DND-41 (cell line): ENCODE results near the gene GRM7.

Source experiments
- ATAC-seq: fragments of 200-7000 bp; cut with Tn5 transposase; 3 replicates; pipeline ENCODE4 v1.9.1; 2021; ENCODE audit warnings: low read depth; ENCODE audit not compliant: insufficient read depth
- DNase-seq: peaks from one replicate; pipeline ENCODE4 v3.0.0-alpha.2; 2020
- H2AFZ ChIP-seq: 2 replicates; pipeline ENCODE4 v1.6.0; 2012; ENCODE audit warnings: low read depth, low read length
- H3K27ac ChIP-seq: 2 replicates; pipeline ENCODE4 v1.5.1; 2012; ENCODE audit warnings: low read length, inconsistent platforms
- H3K27me3 ChIP-seq: fragments of 200-600 bp; sonication (generic); 2 replicates; pipeline ENCODE4 v1.6.0; 2012; ENCODE audit warnings: low read length, mild to moderate bottlenecking, inconsistent platforms; ENCODE audit not compliant: insufficient read depth, poor library complexity
- H3K36me3 ChIP-seq: 2 replicates; pipeline ENCODE4 v1.5.1; 2012; ENCODE audit warnings: low read length, inconsistent platforms; ENCODE audit not compliant: insufficient read depth
- H3K4me1 ChIP-seq: 2 replicates; pipeline ENCODE4 v1.5.1; 2012; ENCODE audit warnings: mild to moderate bottlenecking, low read length; ENCODE audit not compliant: insufficient read depth
- H3K4me2 ChIP-seq: 2 replicates; pipeline ENCODE4 v1.6.0; 2012; ENCODE audit warnings: mild to moderate bottlenecking, moderate library complexity, low read length, inconsistent platforms; ENCODE audit not compliant: insufficient read depth
- H3K4me3 ChIP-seq, 2 experiments: fragments of 200-600 bp in 1 of 2; shearing (Covaris generic) in 1 of 2; 2 replicates each; pipeline ENCODE4 v1.5.1; 2012 to 2016; ENCODE audit warnings: inconsistent platforms in 2 of 2, low read length in 2 of 2, mild to moderate bottlenecking in 2 of 2, low read depth in 1 of 2, moderate library complexity in 1 of 2
- H3K79me2 ChIP-seq: 2 replicates; pipeline ENCODE4 v1.6.0; 2012; ENCODE audit warnings: low read length, inconsistent platforms; ENCODE audit not compliant: insufficient read depth
- H3K9ac ChIP-seq: 2 replicates; pipeline ENCODE4 v1.6.0; 2012; ENCODE audit warnings: low read depth, mild to moderate bottlenecking, inconsistent platforms, low read length, moderate library complexity
- H3K9me3 ChIP-seq: 2 replicates; pipeline ENCODE4 v1.5.1; 2012; ENCODE audit warnings: low read length, moderate library complexity, mild to moderate bottlenecking, inconsistent platforms; ENCODE audit not compliant: insufficient read depth, severe bottlenecking
- H4K20me1 ChIP-seq: 2 replicates; pipeline ENCODE4 v1.6.0; 2012; ENCODE audit warnings: low read length; ENCODE audit not compliant: insufficient read depth
- CTCF ChIP-seq: IDR thresholded peaks from 2 replicates; pipeline ENCODE4 v1.5.1; 2012; ENCODE audit warnings: borderline replicate concordance, low read length, moderate library complexity, mild to moderate bottlenecking; ENCODE audit not compliant: poor library complexity, severe bottlenecking; ENCODE audit errors: extremely low read depth
- EZH2 ChIP-seq: IDR thresholded peaks from 3 replicates; pipeline ENCODE4 v1.6.1; 2012; ENCODE audit warnings: borderline replicate concordance, low read depth, mild to moderate bottlenecking, moderate library complexity, low read length, inconsistent platforms; ENCODE audit not compliant: severe bottlenecking

Gene GRM7

GRCh38 chr3:7536921-7537320 is 676.0 kb downstream of the GRM7 start:
- DNase-seq (no peak), ATAC-seq (no peak)
- H3K4me1 ChIP-seq = no peaks in the 10 kb centered on the region
- H3K9ac ChIP-seq = no peak overlapping the region
- H3K27me3 ChIP-seq = no peaks in the 10 kb centered on the region
- no peaks in the 10 kb centered on the region for H3K79me2 ChIP-seq
- H3K36me3 ChIP-seq = no peaks in the 10 kb centered on the region
- no peak overlapping the region for H3K27ac ChIP-seq
- H3K4me2 ChIP-seq = no peak overlapping the region
- H2AFZ ChIP-seq = no peak overlapping the region
- H3K4me3 ChIP-seq = no peak overlapping the region
- H4K20me1 ChIP-seq = no peaks in the 10 kb centered on the region
- TF ChIP-seq CTCF = no peak
- no peak for TF ChIP-seq EZH2
- no peaks in the 10 kb centered on the region for H3K9me3 ChIP-seq

GRCh38 chr3:7543294-7543880 is 682.5 kb downstream of the GRM7 start:
- DNase-seq (no peak), ATAC-seq (no peak)
- H3K9me3 ChIP-seq = no peaks in the 10 kb centered on the region
- H3K79me2 ChIP-seq = no peaks in the 10 kb centered on the region
- no peak overlapping the region for H3K27ac ChIP-seq
- H2AFZ ChIP-seq = no peak overlapping the region
- TF ChIP-seq CTCF (no peak), EZH2 (no peak)
- no peaks in the 10 kb centered on the region for H3K4me1 ChIP-seq
- no peak overlapping the region for H3K4me3 ChIP-seq
- no peaks in the 10 kb centered on the region for H4K20me1 ChIP-seq
- H3K4me2 ChIP-seq = no peak overlapping the region
- H3K36me3 ChIP-seq = no peaks in the 10 kb centered on the region
- no peaks in the 10 kb centered on the region for H3K27me3 ChIP-seq
- no peak overlapping the region for H3K9ac ChIP-seq

GRCh38 chr3:7545334-7545733 is 684.4 kb downstream of the GRM7 start:
- Histone ChIP-seq H3K4me3 (no peak overlapping the region), H3K4me2 (no peak overlapping the region), H4K20me1 (no peaks in the 10 kb centered on the region), H3K79me2 (no peaks in the 10 kb centered on the region), H3K27me3 (no peaks in the 10 kb centered on the region), H2AFZ (no peak overlapping the region), H3K4me1 (no peaks in the 10 kb centered on the region), H3K27ac (no peak overlapping the region), H3K36me3 (no peaks in the 10 kb centered on the region), H3K9me3 (no peaks in the 10 kb centered on the region), H3K9ac (no peak overlapping the region)
- TF ChIP-seq CTCF = no peak
- TF ChIP-seq EZH2 = no peak
- DNase-seq (no peak), ATAC-seq (no peak)

- Histone ChIP-seq H3K9ac (no peak overlapping the region), H3K4me3 (no peak overlapping the region), H2AFZ (no peak overlapping the region), H3K4me2 (no peak overlapping the region), H3K27me3 (no peaks in the 10 kb centered on the region), H4K20me1 (no peaks in the 10 kb centered on the region), H3K4me1 (no peaks in the 10 kb centered on the region), H3K36me3 (no peaks in the 10 kb centered on the region), H3K79me2 (no peaks in the 10 kb centered on the region), H3K9me3 (no peaks in the 10 kb centered on the region), H3K27ac (no peak overlapping the region)
- DNase-seq (no peak), ATAC-seq (no peak)
- TF ChIP-seq EZH2 = no peak
- no peak for TF ChIP-seq CTCF
These were observed 685.3 kb downstream of the GRM7 start for GRCh38 chr3:7546253-7546652.
